HEK293 (cell line): Measurements from ENCODE around the gene LIPA.

Experiments
- CTCF ChIA-PET: fragments of 350-600 bp; formaldehyde crosslinking; extraction: SDS; loops from one replicate; lab custom pipeline; 2021; ENCODE audit warnings: antibody characterized with exemption; lab: Yijun Ruan, JAX
- POLR2A ChIA-PET: fragments of 300-600 bp; formaldehyde crosslinking; extraction: SDS; loops from one replicate; lab custom pipeline; 2020; ENCODE audit warnings: antibody characterized with exemption, inconsistent platforms; lab: Yijun Ruan, JAX
- H3K27ac ChIP-seq: fragments of 200-500 bp; sonication (Bioruptor generic); 2 replicates; pipeline ENCODE4 v1.5.1; 2014; ENCODE audit warnings: low read depth, low read length, control low read depth, inconsistent platforms; ENCODE audit errors: extremely low read depth
- H3K36me3 ChIP-seq, 2 experiments: fragments of 200-500 bp in 1 of 2; sonication (Bioruptor generic) in 1 of 2; 1 replicate in 1 of 2; 2 replicates in 1 of 2; pipeline ENCODE4 v1.5.1; 2014 to 2017; ENCODE audit warnings: inconsistent platforms in 2 of 2, low read length in 2 of 2; ENCODE audit not compliant: control insufficient read depth in 2 of 2, insufficient read depth in 1 of 2
- H3K4me1 ChIP-seq: fragments of 200-500 bp; sonication (Bioruptor generic); 2 replicates; pipeline ENCODE4 v1.5.1; 2014; ENCODE audit warnings: mild to moderate bottlenecking, low read length, inconsistent platforms; ENCODE audit not compliant: control insufficient read depth, insufficient read depth
- H3K4me3 ChIP-seq: 2 replicates; pipeline ENCODE4 v1.5.1; 2011; ENCODE audit warnings: low read depth, mild to moderate bottlenecking, control low read depth, low read length, moderate library complexity
- H3K9me3 ChIP-seq: fragments of 200-500 bp; sonication (Bioruptor generic); 2 replicates; pipeline ENCODE4 v1.5.1; 2014; ENCODE audit warnings: low read depth, low read length, inconsistent platforms; ENCODE audit not compliant: control insufficient read depth, insufficient read depth
- GLIS1 ChIP-seq: fragments of 450-650 bp; formaldehyde crosslinking; IDR thresholded peaks from 2 replicates; pipeline ENCODE4 v1.5.1; 2016; ENCODE audit warnings: missing biosample characterization, missing genetic modification characterization
- HOXA7 ChIP-seq: sonication (generic); formaldehyde crosslinking; IDR thresholded peaks from 2 replicates; pipeline ENCODE4 v1.8.1; 2022; ENCODE audit warnings: missing genetic modification reagents, borderline replicate concordance
- KLF8 ChIP-seq: fragments of 450-650 bp; formaldehyde crosslinking; IDR thresholded peaks from 2 replicates; pipeline ENCODE4 v1.5.1; 2016; ENCODE audit warnings: missing biosample characterization, missing genetic modification characterization
- ZNF114 ChIP-seq: fragments of 450-650 bp; formaldehyde crosslinking; IDR thresholded peaks from 2 replicates; pipeline ENCODE4 v1.5.0; 2017; ENCODE audit warnings: missing biosample characterization, missing genetic modification characterization
- ZNF133 ChIP-seq: fragments of 450-650 bp; formaldehyde crosslinking; IDR thresholded peaks from 2 replicates; pipeline ENCODE4 v1.5.1; 2016; ENCODE audit warnings: missing biosample characterization, missing genetic modification characterization
- ZNF146 ChIP-seq: fragments of 450-650 bp; formaldehyde crosslinking; IDR thresholded peaks from 2 replicates; pipeline ENCODE4 v1.5.1; 2016; ENCODE audit warnings: missing biosample characterization, missing genetic modification characterization
- ZNF175 ChIP-seq: fragments of 450-650 bp; formaldehyde crosslinking; IDR thresholded peaks from 2 replicates; pipeline ENCODE4 v1.5.1; 2016; ENCODE audit warnings: missing biosample characterization, missing genetic modification characterization
- ZNF214 ChIP-seq: fragments of 450-650 bp; formaldehyde crosslinking; IDR thresholded peaks from 2 replicates; pipeline ENCODE4 v1.5.1; 2017; ENCODE audit warnings: missing biosample characterization, mild to moderate bottlenecking, missing genetic modification characterization, borderline replicate concordance
- ZNF23 ChIP-seq: fragments of 450-650 bp; formaldehyde crosslinking; IDR thresholded peaks from 2 replicates; pipeline ENCODE4 v1.5.1; 2016; ENCODE audit warnings: missing biosample characterization, missing genetic modification characterization, borderline replicate concordance
- ZNF266 ChIP-seq: fragments of 450-650 bp; formaldehyde crosslinking; IDR thresholded peaks from 2 replicates; pipeline ENCODE4 v1.5.1; 2016; ENCODE audit warnings: missing biosample characterization, missing genetic modification characterization, low read depth
- ZNF354C ChIP-seq: fragments of 450-650 bp; formaldehyde crosslinking; IDR thresholded peaks from 2 replicates; pipeline ENCODE4 v1.5.1; 2016; ENCODE audit warnings: missing biosample characterization, missing genetic modification characterization, low read depth, borderline replicate concordance
- ZNF416 ChIP-seq: fragments of 450-650 bp; formaldehyde crosslinking; IDR thresholded peaks from 2 replicates; pipeline ENCODE4 v1.5.1; 2016; ENCODE audit warnings: missing biosample characterization, missing genetic modification characterization
- ZNF701 ChIP-seq: fragments of 450-650 bp; formaldehyde crosslinking; IDR thresholded peaks from 2 replicates; pipeline ENCODE4 v1.5.1; 2016; ENCODE audit warnings: missing biosample characterization, missing genetic modification characterization
- ZNF830 ChIP-seq: fragments of 450-650 bp; IDR thresholded peaks from 2 replicates; pipeline ENCODE4 v1.5.0; 2018; ENCODE audit warnings: missing biosample characterization, missing genetic modification characterization, low read depth, mild to moderate bottlenecking, moderate library complexity
- ZSCAN23 ChIP-seq: fragments of 450-650 bp; formaldehyde crosslinking; IDR thresholded peaks from 2 replicates; pipeline ENCODE4 v1.5.1; 2016; ENCODE audit warnings: missing biosample characterization, missing genetic modification characterization
- ZXDB ChIP-seq: fragments of 450-650 bp; formaldehyde crosslinking; IDR thresholded peaks from 2 replicates; pipeline ENCODE4 v1.5.1; 2016; ENCODE audit warnings: missing biosample characterization, missing genetic modification characterization
- TF ChIP-seq, protein P1 (sequence below): fragments of 450-650 bp; formaldehyde crosslinking; optimal IDR thresholded peaks from 2 replicates; pipeline ENCODE3; 2016; ENCODE audit warnings: missing biosample characterization, mild to moderate bottlenecking, missing genetic modification characterization
- TF ChIP-seq, protein P2 (sequence below): fragments of 450-650 bp; formaldehyde crosslinking; conservative IDR thresholded peaks from 2 replicates; pipeline ENCODE4 v1.5.1; 2016; ENCODE audit warnings: low read depth, missing biosample characterization, missing genetic modification characterization
- TF ChIP-seq, protein P3 (sequence below): fragments of 450-650 bp; formaldehyde crosslinking; IDR thresholded peaks from 2 replicates; pipeline ENCODE4 v1.5.1; 2017; ENCODE audit warnings: missing biosample characterization, missing genetic modification characterization
- TF ChIP-seq, protein P4 (sequence below): fragments of 450-650 bp; formaldehyde crosslinking; IDR thresholded peaks from 2 replicates; pipeline ENCODE4 v1.5.1; 2016; ENCODE audit warnings: missing biosample characterization, missing genetic modification characterization, low read depth
- TF ChIP-seq, protein P5 (sequence below): fragments of 450-650 bp; formaldehyde crosslinking; IDR thresholded peaks from 2 replicates; pipeline ENCODE4 v1.5.1; 2016; ENCODE audit warnings: missing biosample characterization, missing genetic modification characterization
- TF ChIP-seq, protein P6 (sequence below): fragments of 450-650 bp; formaldehyde crosslinking; IDR thresholded peaks from 2 replicates; pipeline ENCODE4 v1.5.1; 2016; ENCODE audit warnings: missing biosample characterization, missing genetic modification characterization

Gene LIPA

DNA sequence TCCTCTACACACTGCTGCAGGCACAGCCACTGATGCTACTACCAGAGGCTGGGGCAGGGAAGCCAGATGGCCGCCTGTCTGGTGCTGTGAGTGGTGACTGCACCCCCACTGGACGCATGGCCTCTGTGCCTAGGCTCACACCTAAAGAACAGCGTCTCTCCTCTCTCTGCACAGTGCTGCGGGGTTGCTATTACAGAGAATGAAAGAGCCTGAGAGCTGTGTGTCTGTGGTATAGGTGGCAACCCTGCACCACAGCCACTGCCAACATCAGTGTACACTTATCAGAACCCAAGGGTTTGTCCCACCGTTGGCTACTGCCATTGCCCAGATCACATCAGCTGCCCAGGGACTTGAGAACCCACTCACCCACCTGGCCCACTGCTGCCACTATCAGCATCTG is 46.2 kb upstream of the LIPA start:
- Histone ChIP-seq H3K4me3 (no peak overlapping the region), H3K4me1 (no peaks in the 10 kb centered on the region), H3K27ac (no peak overlapping the region), H3K36me3 (no peaks in the 10 kb centered on the region), H3K9me3 (no peaks in the 10 kb centered on the region)
- ChIA-PET CTCF (no interaction called here), POLR2A (no interaction called here)
- TF ChIP-seq HOXA7 (CRISPR knock-in tag): no peak
- TF ChIP-seq ZNF214 (tag by site-specific recombination): no peak
- TF ChIP-seq, protein P1, sequence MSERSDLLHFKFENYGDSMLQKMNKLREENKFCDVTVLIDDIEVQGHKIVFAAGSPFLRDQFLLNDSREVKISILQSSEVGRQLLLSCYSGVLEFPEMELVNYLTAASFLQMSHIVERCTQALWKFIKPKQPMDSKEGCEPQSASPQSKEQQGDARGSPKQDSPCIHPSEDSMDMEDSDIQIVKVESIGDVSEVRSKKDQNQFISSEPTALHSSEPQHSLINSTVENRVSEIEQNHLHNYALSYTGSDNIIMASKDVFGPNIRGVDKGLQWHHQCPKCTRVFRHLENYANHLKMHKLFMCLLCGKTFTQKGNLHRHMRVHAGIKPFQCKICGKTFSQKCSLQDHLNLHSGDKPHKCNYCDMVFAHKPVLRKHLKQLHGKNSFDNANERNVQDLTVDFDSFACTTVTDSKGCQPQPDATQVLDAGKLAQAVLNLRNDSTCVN (tag by site-specific recombination): no peak
- TF ChIP-seq ZNF416: no peak
- no peak for TF ChIP-seq ZNF114 (tag by site-specific recombination)
- TF ChIP-seq, protein P2, sequence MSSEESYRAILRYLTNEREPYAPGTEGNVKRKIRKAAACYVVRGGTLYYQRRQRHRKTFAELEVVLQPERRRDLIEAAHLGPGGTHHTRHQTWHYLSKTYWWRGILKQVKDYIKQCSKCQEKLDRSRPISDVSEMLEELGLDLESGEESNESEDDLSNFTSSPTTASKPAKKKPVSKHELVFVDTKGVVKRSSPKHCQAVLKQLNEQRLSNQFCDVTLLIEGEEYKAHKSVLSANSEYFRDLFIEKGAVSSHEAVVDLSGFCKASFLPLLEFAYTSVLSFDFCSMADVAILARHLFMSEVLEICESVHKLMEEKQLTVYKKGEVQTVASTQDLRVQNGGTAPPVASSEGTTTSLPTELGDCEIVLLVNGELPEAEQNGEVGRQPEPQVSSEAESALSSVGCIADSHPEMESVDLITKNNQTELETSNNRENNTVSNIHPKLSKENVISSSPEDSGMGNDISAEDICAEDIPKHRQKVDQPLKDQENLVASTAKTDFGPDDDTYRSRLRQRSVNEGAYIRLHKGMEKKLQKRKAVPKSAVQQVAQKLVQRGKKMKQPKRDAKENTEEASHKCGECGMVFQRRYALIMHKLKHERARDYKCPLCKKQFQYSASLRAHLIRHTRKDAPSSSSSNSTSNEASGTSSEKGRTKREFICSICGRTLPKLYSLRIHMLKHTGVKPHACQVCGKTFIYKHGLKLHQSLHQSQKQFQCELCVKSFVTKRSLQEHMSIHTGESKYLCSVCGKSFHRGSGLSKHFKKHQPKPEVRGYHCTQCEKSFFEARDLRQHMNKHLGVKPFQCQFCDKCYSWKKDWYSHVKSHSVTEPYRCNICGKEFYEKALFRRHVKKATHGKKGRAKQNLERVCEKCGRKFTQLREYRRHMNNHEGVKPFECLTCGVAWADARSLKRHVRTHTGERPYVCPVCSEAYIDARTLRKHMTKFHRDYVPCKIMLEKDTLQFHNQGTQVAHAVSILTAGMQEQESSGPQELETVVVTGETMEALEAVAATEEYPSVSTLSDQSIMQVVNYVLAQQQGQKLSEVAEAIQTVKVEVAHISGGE (tag by site-specific recombination): no peak
- TF ChIP-seq, protein P3, sequence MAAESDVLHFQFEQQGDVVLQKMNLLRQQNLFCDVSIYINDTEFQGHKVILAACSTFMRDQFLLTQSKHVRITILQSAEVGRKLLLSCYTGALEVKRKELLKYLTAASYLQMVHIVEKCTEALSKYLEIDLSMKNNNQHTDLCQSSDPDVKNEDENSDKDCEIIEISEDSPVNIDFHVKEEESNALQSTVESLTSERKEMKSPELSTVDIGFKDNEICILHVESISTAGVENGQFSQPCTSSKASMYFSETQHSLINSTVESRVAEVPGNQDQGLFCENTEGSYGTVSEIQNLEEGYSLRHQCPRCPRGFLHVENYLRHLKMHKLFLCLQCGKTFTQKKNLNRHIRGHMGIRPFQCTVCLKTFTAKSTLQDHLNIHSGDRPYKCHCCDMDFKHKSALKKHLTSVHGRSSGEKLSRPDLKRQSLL (tag by site-specific recombination): no peak
- TF ChIP-seq, protein P4, sequence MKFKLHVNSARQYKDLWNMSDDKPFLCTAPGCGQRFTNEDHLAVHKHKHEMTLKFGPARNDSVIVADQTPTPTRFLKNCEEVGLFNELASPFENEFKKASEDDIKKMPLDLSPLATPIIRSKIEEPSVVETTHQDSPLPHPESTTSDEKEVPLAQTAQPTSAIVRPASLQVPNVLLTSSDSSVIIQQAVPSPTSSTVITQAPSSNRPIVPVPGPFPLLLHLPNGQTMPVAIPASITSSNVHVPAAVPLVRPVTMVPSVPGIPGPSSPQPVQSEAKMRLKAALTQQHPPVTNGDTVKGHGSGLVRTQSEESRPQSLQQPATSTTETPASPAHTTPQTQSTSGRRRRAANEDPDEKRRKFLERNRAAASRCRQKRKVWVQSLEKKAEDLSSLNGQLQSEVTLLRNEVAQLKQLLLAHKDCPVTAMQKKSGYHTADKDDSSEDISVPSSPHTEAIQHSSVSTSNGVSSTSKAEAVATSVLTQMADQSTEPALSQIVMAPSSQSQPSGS (tag by site-specific recombination): no peak
- no peak for TF ChIP-seq KLF8 (tag by site-specific recombination)
- TF ChIP-seq ZNF175 (tag by site-specific recombination): no peak
- TF ChIP-seq ZNF266 (tag by site-specific recombination): no peak
- no peak for TF ChIP-seq ZNF354C
- TF ChIP-seq, protein P5, sequence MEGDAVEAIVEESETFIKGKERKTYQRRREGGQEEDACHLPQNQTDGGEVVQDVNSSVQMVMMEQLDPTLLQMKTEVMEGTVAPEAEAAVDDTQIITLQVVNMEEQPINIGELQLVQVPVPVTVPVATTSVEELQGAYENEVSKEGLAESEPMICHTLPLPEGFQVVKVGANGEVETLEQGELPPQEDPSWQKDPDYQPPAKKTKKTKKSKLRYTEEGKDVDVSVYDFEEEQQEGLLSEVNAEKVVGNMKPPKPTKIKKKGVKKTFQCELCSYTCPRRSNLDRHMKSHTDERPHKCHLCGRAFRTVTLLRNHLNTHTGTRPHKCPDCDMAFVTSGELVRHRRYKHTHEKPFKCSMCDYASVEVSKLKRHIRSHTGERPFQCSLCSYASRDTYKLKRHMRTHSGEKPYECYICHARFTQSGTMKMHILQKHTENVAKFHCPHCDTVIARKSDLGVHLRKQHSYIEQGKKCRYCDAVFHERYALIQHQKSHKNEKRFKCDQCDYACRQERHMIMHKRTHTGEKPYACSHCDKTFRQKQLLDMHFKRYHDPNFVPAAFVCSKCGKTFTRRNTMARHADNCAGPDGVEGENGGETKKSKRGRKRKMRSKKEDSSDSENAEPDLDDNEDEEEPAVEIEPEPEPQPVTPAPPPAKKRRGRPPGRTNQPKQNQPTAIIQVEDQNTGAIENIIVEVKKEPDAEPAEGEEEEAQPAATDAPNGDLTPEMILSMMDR (tag by site-specific recombination): no peak
- no peak for TF ChIP-seq GLIS1 (tag by site-specific recombination)
- TF ChIP-seq ZNF146 (tag by site-specific recombination): no peak

DNA sequence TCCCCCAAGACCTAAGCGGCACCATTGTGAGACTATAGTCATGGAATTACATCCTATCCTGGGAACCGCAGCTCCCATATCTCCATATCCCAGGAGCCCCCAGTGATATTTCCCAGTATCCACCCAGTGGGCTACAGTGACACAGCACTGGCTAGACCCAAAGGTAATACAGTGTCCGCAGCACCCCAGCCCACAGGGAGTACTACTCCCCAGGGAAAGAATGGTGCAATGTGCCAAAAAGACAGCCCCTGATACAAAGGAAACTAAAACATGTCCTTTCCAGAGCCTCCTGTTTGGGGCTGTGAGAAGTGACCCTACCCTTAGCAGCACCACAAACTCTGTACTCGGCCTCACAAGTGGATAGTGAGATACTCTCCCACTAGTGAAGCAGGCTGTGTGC is 45.8 kb upstream of the LIPA start:
- Histone ChIP-seq H3K9me3 (no peaks in the 10 kb centered on the region), H3K4me1 (no peaks in the 10 kb centered on the region), H3K27ac (no peak overlapping the region), H3K4me3 (no peak overlapping the region), H3K36me3 (no peaks in the 10 kb centered on the region)
- ChIA-PET CTCF (no interaction called here), POLR2A (no interaction called here)
- TF ChIP-seq ZNF23 (tag by site-specific recombination): no peak
- TF ChIP-seq, protein P6, sequence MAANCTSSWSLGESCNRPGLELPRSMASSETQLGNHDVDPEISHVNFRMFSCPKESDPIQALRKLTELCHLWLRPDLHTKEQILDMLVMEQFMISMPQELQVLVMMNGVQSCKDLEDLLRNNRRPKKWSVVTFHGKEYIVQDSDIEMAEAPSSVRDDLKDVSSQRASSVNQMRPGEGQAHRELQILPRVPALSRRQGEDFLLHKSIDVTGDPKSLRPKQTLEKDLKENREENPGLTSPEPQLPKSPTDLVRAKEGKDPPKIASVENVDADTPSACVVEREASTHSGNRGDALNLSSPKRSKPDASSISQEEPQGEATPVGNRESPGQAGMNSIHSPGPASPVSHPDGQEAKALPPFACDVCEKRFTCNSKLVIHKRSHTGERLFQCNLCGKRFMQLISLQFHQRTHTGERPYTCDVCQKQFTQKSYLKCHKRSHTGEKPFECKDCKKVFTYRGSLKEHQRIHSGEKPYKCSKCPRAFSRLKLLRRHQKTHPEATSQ (tag by site-specific recombination): no peak
- no peak for TF ChIP-seq ZNF133
- no peak for TF ChIP-seq ZNF830 (tag by site-specific recombination)
- no peak for TF ChIP-seq ZSCAN23 (tag by site-specific recombination)
- no peak for TF ChIP-seq ZXDB
- TF ChIP-seq, protein P4 (tag by site-specific recombination): no peak
- TF ChIP-seq ZNF701: no peak
- TF ChIP-seq, protein P3 (tag by site-specific recombination): no peak
